Activated naive CD4-positive, alpha-beta T cell treated with anti-CD3 and anti-CD28 coated beads, Interleukin-2, amount 10 ng/mL, durations not matched to agents 7 days and 5 days (primary cell): ENCODE data around the gene SDHAF3.

Experiments
- CTCF ChIA-PET: fragments of 350-600 bp; sonication (Branson Sonifier 250); formaldehyde crosslinking; loops from one replicate; lab custom pipeline; 2021; ENCODE audit warnings: antibody characterized with exemption; lab: Charles Lee
- DNase-seq: peaks from one replicate; pipeline ENCODE4 v3.0.0-alpha.2; 2020
- H3K27ac Mint-ChIP-seq: one replicate; pipeline ENCODE4 v1.8.0; 2021; ENCODE audit warnings: mild to moderate bottlenecking, moderate library complexity, mixed read lengths
- H3K27me3 Mint-ChIP-seq: one replicate; pipeline ENCODE4 v1.8.0; 2021; ENCODE audit warnings: mild to moderate bottlenecking, mixed read lengths
- H3K36me3 Mint-ChIP-seq: one replicate; pipeline ENCODE4 v1.8.0; 2021; ENCODE audit warnings: mixed read lengths
- H3K4me1 Mint-ChIP-seq: one replicate; pipeline ENCODE4 v1.8.0; 2021; ENCODE audit warnings: mixed read lengths
- H3K4me3 Mint-ChIP-seq: one replicate; pipeline ENCODE4 v1.8.0; 2021; ENCODE audit warnings: mild to moderate bottlenecking, moderate library complexity, mixed read lengths
- H3K9me3 Mint-ChIP-seq: one replicate; pipeline ENCODE4 v1.8.0; 2021; ENCODE audit warnings: mixed read lengths

The SDHAF3 gene

DNA sequence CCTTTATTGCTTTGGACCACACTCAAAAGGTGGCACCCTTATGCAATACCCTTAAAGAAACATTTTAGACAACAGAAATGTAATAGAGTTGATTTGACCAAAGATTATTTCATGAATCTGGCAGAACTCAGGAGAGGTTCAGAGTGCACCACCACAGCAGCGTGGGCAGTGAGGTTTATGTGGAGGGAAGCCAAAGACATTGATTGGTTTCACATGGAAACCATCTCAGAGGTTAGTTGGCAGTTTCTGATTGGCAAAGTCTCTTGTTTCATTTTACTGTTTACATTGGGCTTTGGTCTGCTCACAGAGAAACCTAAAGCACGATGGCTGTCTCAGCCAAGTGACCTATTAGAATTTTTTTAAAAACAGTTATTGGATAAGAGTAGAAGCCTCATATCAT, 101.3 kb downstream of the SDHAF3 start:
- CTCF ChIA-PET, result no interaction called here
- no peaks in the 10 kb centered on the region for H3K27me3 Mint-ChIP-seq
- DNase-seq, result no peak

DNA sequence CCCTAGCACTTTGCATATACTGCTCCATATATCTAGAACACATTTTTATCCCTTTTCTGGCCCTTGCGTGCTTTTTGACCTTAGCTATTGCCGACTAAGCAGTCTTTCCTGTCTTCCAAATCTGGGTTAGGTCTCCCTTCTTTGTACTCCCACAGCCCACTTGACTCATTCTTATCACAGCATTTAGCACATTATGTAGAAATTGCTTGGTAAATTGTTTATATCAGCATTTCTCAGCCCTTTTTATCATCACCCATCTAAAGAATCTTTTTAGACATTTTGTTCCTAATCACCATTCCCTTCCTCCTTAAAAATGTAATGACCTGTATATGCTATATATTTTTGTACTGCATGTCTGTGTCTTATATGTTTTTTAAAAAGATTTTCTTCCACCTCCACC, 101.7 kb downstream of the SDHAF3 start:
- no peak overlapping the region for H3K4me3 Mint-ChIP-seq
- DNase-seq, result no peak
- peaks cover 3% of the 10 kb centered on the region for H3K9me3 Mint-ChIP-seq
- CTCF ChIA-PET, result no interaction called here
- no peaks in the 10 kb centered on the region for H3K4me1 Mint-ChIP-seq
- no peaks in the 10 kb centered on the region for H3K27me3 Mint-ChIP-seq
- H3K27ac Mint-ChIP-seq, result no peak overlapping the region
- H3K36me3 Mint-ChIP-seq, result no peaks in the 10 kb centered on the region

More for the DNA sequence above, 101.3 kb downstream of the SDHAF3 start:
- Mint-ChIP-seq H3K36me3 (no peaks in the 10 kb centered on the region), H3K4me3 (no peak overlapping the region), H3K4me1 (no peaks in the 10 kb centered on the region), H3K9me3 (peaks cover 3% of the 10 kb centered on the region), H3K27ac (no peak overlapping the region)

DNA sequence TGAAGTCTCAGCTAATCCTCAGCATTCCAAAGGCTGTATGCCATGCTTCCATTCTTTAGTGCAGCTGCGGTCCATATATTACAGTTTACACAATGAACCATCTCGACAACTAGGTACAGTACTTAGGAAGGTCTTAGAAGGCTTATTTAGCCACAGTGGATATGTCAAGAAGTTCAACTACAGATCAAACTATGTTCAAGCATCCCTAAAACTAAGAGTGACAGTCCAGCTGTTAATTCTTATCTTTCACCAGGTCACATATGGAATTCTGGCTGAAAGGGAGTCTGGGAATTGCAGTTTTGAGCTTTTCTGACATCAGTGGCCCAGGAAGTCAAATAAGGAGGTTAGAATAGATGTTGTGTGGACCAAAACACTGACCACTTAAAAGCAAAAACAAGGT, 106.8 kb downstream of the SDHAF3 start:
- Mint-ChIP-seq H3K36me3 (no peaks in the 10 kb centered on the region), H3K27me3 (no peaks in the 10 kb centered on the region), H3K27ac (no peak overlapping the region), H3K4me3 (no peak overlapping the region), H3K4me1 (no peaks in the 10 kb centered on the region), H3K9me3 (no peaks in the 10 kb centered on the region)
- CTCF ChIA-PET, result no interaction called here
- no peak for DNase-seq

- Mint-ChIP-seq H3K27me3 (no peaks in the 10 kb centered on the region), H3K27ac (no peak overlapping the region), H3K4me3 (no peak overlapping the region), H3K36me3 (no peaks in the 10 kb centered on the region), H3K4me1 (no peaks in the 10 kb centered on the region), H3K9me3 (no peaks in the 10 kb centered on the region)
- CTCF ChIA-PET, result no interaction called here
- no peak for DNase-seq
Measured at GRCh38 chr7:97226541-97226940, 109.0 kb downstream of the SDHAF3 start.
